GM19025 (cell line): ENCODE measurements around the gene KLHDC7B.

Experiments used
- ATAC-seq: cut with Tn5 transposase; IDR thresholded peaks from one replicate; pipeline ENCODE4 v1.9.1; 2021; ENCODE audit warnings: mild to moderate bottlenecking, low read depth, moderate library complexity; ENCODE audit not compliant: unreplicated experiment

KLHDC7B gene

GRCh38 chr22:50546326-50547262, 895 bp downstream of the KLHDC7B start:
- no peak for ATAC-seq

GRCh38 chr22:50547263-50547985, 1.7 kb downstream of the KLHDC7B start:
- ATAC-seq = no peak

- no peak for ATAC-seq
Measured at GRCh38 chr22:50548040-50548920, 2.6 kb downstream of the KLHDC7B start.

GRCh38 chr22:50548921-50549790, 3.5 kb downstream of the KLHDC7B start:
- no peak for ATAC-seq

GRCh38 chr22:50550395-50550794, 4.7 kb downstream of the KLHDC7B start:
- no peak for ATAC-seq

GRCh38 chr22:50551160-50551752, 5.6 kb downstream of the KLHDC7B start:
- ATAC-seq = no peak

- ATAC-seq = no peak
Measured at GRCh38 chr22:50553310-50553709, 7.6 kb downstream of the KLHDC7B start.

- ATAC-seq = no peak
Measured at GRCh38 chr22:50556703-50557102, 11.0 kb downstream of the KLHDC7B start.

- no peak for ATAC-seq
Measured at GRCh38 chr22:50560034-50560433, 14.3 kb downstream of the KLHDC7B start.

GRCh38 chr22:50561401-50562358, 16.0 kb downstream of the KLHDC7B start:
- no peak for ATAC-seq

GRCh38 chr22:50562523-50563412, 17.1 kb downstream of the KLHDC7B start, which contains the start of gene SYCE3:
Gene SYCE3, minus strand, starts transcription at chr22:50562919. Its CDS starts 6,514 bp downstream, at chr22:50556405.
- ATAC-seq = peak; percentile 97

GRCh38 chr22:50563413-50564160, 17.9 kb downstream of the KLHDC7B start:
- ATAC-seq = no peak

- ATAC-seq = no peak
Measured at GRCh38 chr22:50564289-50564688, 18.6 kb downstream of the KLHDC7B start.

GRCh38 chr22:50567721-50568252, 22.1 kb downstream of the KLHDC7B start:
- no peak for ATAC-seq

GRCh38 chr22:50568626-50569025, 22.9 kb downstream of the KLHDC7B start:
- no peak for ATAC-seq

GRCh38 chr22:50569041-50569459, 23.4 kb downstream of the KLHDC7B start:
- ATAC-seq = no peak
